NCI-H1694 (cell line): ENCODE results near the gene HHIPL1.

Experiments
- DNase-seq: peaks from one replicate; lab custom pipeline; 2025; lab: John Stamatoyannopoulos, UW

The HHIPL1 gene

GRCh38 chr14:99644723-99645544 is at the start of gene HHIPL1:
Gene HHIPL1 (plus strand): TSS chr14:99645129. CDS start chr14:99645208, 79 bp downstream.
- no peak for DNase-seq

GRCh38 chr14:99595524-99595923 is 49.4 kb upstream of the HHIPL1 start:
- DNase-seq: no peak

GRCh38 chr14:99596071-99596627 is 48.8 kb upstream of the HHIPL1 start:
- no peak for DNase-seq

- no peak for DNase-seq
Measured at GRCh38 chr14:99596772-99597171, 48.2 kb upstream of the HHIPL1 start.

GRCh38 chr14:99597911-99598600 is 46.9 kb upstream of the HHIPL1 start:
- DNase-seq: no peak

GRCh38 chr14:99598774-99599173 is 46.2 kb upstream of the HHIPL1 start:
- no peak for DNase-seq

GRCh38 chr14:99599393-99599792 is 45.5 kb upstream of the HHIPL1 start:
- DNase-seq: no peak

- DNase-seq: no peak
Measured at GRCh38 chr14:99600232-99600888, 44.6 kb upstream of the HHIPL1 start.

GRCh38 chr14:99601361-99601831 is 43.5 kb upstream of the HHIPL1 start:
- no peak for DNase-seq

GRCh38 chr14:99602054-99602787 is 42.7 kb upstream of the HHIPL1 start:
- peak; percentile 32 for DNase-seq

GRCh38 chr14:99602788-99603415 is 42.0 kb upstream of the HHIPL1 start:
- DNase-seq: no peak

- no peak for DNase-seq
Measured at GRCh38 chr14:99603471-99604277, 41.3 kb upstream of the HHIPL1 start, which contains the start of gene CCDC85C. Gene CCDC85C (minus strand): TSS chr14:99604207. CDS start chr14:99603959, 248 bp downstream.

GRCh38 chr14:99604278-99604765 is 40.6 kb upstream of the HHIPL1 start:
- DNase-seq: peak; percentile 96

- no peak for DNase-seq
Measured at GRCh38 chr14:99604766-99605298, 40.1 kb upstream of the HHIPL1 start.

- peak; percentile 92 for DNase-seq
Measured at GRCh38 chr14:99605299-99605961, 39.5 kb upstream of the HHIPL1 start.

- no peak for DNase-seq
Measured at GRCh38 chr14:99606359-99606758, 38.6 kb upstream of the HHIPL1 start.

- DNase-seq: no peak
Measured at GRCh38 chr14:99608591-99608990, 36.3 kb upstream of the HHIPL1 start.

GRCh38 chr14:99609245-99610170 is 35.4 kb upstream of the HHIPL1 start:
- no peak for DNase-seq
